Epithelial cell of proximal tubule (primary cell): ENCODE data around the gene RCBTB2. TPM values are rescaled to one million over a fixed set of nuclear protein-coding genes. Genes with fewer than 3 reads are reported as not detected.

ENCODE experiments used
- DNase-seq: peaks from one replicate; pipeline ENCODE4 v3.0.0-alpha.2; 2011; ENCODE audit warnings: low read depth
- H3K4me3 ChIP-seq: 2 replicates; pipeline ENCODE4 v1.5.1; 2011; ENCODE audit warnings: low read depth, mild to moderate bottlenecking, low read length
- total RNA-seq: library from RNA; depleted of rRNA; stranded (reverse); fragments of >200 nt; gene quantifications from 2 replicates; pipeline ENCODE4 v1.2.3, GENCODE V29; 2015
- TF ChIP-seq, protein P1 (sequence below): conservative IDR thresholded peaks from 2 replicates; pipeline ENCODE4 v1.5.1; 2012; ENCODE audit warnings: low read depth, mild to moderate bottlenecking, low read length

The RCBTB2 gene
- total RNA-seq, 1 donor from 2014 or later: 2.9 TPM

DNA sequence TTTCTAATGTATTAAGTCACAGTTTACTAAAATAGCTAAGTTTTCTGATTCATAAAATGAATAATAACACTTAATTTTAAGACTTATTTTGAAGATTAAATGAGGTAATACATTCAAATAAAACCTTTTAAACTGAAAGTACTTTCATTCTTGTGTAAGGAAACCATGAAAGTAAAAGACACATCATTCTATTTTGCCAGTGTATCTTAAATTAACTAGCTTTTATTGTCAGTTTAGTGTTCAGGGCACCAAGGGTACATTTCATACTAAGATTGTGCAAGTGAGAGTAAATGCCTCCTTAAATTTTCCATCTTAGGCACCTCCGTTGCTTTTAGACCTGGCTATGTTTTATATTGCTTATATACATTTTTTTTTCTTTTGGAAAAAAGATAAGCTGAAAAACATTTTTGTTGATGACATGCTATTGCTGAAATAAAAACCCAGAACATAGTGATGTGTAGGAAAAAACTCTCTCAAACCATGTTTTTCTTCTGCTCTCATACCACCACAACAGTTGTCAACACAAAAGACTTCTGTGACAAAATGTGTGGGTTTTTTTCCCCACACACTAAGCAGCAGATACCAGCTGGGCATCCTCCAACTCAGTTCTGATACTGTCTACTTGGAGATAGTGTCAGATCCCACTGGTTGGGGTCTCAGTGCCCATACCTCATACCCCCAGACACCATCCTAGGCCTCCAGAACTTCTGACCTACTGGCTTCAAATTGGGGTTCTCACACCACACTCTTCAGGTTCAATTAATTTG is 89.3 kb downstream of the RCBTB2 start:
- TF ChIP-seq, protein P1, sequence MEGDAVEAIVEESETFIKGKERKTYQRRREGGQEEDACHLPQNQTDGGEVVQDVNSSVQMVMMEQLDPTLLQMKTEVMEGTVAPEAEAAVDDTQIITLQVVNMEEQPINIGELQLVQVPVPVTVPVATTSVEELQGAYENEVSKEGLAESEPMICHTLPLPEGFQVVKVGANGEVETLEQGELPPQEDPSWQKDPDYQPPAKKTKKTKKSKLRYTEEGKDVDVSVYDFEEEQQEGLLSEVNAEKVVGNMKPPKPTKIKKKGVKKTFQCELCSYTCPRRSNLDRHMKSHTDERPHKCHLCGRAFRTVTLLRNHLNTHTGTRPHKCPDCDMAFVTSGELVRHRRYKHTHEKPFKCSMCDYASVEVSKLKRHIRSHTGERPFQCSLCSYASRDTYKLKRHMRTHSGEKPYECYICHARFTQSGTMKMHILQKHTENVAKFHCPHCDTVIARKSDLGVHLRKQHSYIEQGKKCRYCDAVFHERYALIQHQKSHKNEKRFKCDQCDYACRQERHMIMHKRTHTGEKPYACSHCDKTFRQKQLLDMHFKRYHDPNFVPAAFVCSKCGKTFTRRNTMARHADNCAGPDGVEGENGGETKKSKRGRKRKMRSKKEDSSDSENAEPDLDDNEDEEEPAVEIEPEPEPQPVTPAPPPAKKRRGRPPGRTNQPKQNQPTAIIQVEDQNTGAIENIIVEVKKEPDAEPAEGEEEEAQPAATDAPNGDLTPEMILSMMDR: no peak
- no peak for DNase-seq

More for the DNA sequence above, 89.3 kb downstream of the RCBTB2 start:
- no peak overlapping the region for H3K4me3 ChIP-seq

Other genes with a start within 250 kb of the RCBTB2 start
- 22.3 and 35.4 TPM in 2 replicates for gene RB1, start 229.3 kb downstream of the RCBTB2 start, total RNA-seq
- gene LPAR6, start 120.0 kb downstream of the RCBTB2 start, total RNA-seq: 2.1 and 2.4 TPM in 2 replicates
- not detected in 2 replicates for gene CYSLTR2, start 120.8 kb upstream of the RCBTB2 start, total RNA-seq